ENCODE measurements around the gene ATXN3L.

Gene ATXN3L

DNA sequence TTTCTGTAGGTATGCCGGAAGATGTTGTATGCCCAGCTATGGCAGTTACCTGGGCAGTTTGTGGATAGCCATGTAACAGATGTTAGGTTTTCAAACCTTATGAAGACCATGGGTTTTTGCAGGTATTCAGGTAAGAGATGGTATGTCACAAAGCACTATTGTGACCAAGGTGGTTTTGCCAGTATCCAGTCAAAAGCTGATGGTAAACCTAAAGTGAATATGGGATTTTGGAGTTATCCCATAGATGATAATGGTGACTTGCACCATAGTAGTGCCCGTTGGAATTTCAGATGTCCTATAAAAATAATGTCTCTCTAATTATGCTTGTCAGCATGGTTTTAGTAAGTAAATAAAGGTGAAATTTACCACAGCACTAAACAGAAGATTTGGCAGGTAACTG is at the start of gene ATXN3L:
Gene ATXN3L, minus strand, starts transcription at position 101 of the 400 bp plus-strand sequence. CDS start 119 bp downstream, outside the sequence.
- no peak for DNase-seq (ENCODE audit: low read depth)

DNA sequence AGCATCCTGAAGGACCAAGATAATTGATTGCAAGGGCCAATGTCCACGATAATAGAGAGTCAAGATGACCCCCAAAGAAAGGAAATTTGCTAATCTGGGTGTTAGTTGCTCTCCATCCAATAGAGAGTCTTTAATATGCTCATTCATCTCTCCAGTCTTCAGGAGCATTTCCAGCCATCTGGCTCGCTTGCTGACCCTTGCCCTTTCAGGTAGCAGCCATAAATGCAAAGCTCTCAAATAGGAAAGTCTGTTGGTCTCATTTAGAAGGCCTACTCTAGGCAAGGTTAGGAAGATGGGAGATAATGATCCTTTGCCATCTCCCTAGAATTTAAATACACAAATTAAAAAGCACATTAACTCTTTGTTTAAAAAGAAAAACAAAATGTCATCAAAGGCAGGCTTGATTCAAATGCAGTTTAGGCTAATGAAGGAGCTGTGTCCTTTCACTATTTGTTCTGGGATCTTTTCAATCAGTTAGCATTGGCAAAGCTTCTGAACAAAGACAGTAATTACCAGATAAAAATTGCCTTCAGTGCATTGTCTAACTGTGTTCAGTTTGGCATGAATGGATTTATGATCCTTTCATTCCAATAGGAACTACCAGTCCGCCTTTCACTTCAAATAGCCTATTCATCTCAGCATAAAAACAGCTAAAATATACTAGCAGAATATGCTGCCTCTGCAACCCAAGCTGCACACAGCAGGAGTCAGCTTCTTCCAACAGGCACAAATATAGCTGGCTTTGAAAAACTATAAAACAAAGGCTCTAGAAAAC is 49.6 kb upstream of the ATXN3L start:
- DNase-seq (ENCODE audit: low read depth), result no peak

DNA sequence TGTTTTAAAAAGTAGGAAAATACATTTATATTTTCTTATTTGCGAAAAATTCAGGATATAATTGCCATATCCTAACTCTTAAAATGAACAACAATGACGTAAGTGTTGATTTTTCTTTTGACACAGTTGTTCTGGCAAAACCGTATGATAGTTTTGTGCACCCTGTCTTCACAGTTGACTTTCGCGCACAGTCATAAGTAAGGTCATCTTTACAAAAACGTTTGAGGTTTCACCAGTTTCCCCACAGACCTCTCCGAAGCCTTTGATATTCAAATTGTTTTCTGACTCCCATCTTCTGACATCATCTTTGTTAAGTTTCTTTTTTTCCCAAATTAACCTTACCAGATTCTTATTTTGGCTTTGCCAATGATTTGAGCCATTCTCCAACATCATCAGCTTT is 48.1 kb upstream of the ATXN3L start:
- no peak for DNase-seq (ENCODE audit: low read depth)

DNA sequence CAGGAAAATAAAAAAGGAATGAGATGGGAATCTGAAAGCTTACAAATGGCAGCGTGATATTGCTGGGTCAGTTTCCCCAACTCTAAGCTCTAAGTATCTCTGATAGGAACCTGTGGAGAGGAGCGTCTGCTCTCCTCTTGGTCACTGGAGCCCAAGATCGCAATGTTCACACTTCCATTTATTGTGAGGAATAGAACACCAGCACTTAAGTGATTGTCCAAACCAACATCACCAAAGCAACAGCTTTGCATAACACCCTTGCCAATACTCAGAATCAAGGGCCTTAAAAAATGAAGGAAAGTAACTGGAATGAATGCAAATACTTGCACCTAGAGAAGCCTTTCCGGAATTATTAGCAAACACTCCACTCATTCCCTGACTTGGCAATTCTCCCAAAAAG is 46.8 kb upstream of the ATXN3L start:
- no peak for DNase-seq (ENCODE audit: low read depth)

DNA sequence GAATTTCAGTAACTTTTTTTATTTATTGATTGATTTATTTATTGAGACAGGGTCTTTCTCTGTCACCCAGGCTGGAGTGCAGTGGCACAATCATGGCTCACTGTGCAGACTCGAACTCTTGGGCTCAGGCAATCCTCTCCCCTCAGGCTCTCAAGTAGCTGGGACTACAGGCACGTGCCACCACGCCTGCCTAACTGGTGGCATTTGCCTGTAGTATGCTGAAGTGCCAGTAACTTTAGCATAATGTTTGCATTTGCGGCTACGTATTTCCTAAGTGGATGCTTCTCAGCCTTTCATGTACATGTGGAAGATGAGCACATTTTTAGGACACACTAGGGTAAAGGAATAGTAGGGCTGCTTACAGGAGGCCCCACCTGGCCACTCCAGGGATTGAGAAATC is 45.3 kb upstream of the ATXN3L start:
- DNase-seq (ENCODE audit: low read depth), result no peak

DNA sequence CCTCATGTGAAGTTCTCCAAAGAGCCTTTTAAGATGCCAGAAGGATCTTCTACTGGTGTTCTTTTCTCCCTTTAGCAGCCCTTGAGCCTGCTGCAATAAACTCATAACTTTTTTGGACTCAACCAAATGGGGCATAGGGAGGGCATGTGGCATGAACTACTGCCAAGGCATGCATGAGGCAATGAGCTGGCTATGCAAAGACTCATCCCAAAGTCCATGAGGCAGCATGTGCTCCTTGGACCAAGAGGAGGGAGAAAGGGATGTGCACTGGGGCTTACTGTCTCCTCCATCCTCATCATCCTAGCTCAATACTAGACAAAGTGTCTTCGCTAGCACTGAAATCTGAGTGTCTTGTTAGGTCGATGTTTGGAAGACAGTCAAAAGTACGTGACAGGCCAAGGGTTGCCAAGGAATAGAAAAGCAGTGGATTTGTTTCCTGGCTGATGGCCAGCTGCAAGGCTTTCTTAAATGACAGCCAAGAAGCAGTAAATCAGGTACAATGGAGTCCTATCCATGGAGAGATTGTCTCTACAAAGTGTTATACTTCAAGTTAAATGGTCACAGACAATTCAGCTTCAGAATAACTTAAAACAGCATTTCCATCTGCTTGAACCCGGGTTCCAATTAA is 44.5 kb upstream of the ATXN3L start:
- no peak for DNase-seq (ENCODE audit: low read depth)

DNA sequence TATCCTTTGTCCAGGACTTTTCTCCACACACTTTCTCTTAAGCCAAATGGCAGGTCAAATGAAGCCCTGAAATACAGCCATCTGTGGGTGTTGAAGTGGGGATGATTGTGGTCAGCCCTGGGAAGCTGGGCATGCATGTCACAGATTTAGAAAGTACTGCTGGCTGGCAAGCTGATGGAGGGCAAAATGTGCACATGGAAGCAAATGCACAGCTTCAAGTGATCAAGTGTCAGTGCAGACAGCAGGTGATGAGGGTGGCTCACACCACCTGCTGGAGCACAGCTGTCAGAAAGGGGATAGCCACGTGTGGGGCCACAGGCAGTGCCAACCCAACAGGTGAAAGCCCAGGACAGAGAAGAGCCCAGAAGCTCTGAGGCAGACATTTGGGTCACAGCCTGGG is 40.3 kb upstream of the ATXN3L start:
- DNase-seq (ENCODE audit: low read depth), result no peak

DNA sequence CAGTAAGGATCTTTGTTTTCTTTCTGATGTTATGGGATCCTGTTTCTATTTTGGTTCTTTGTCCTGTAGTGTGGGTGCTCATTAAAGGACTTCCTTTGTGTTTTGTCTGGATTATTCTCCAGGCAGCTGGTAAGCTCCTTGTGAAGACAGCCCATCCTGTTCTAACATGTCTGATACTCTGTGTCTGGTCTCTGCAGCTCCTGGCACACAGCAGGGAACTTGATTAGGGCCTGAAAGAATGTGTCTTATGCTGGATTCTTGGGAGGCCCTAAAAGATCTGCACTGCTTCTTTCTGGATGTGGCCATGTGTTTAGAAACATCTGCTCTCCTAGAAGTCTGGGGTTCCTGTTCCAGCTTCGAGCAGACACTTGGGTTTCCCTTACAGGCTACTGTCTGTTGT is 38.1 kb upstream of the ATXN3L start:
- DNase-seq (ENCODE audit: low read depth), result no peak

DNA sequence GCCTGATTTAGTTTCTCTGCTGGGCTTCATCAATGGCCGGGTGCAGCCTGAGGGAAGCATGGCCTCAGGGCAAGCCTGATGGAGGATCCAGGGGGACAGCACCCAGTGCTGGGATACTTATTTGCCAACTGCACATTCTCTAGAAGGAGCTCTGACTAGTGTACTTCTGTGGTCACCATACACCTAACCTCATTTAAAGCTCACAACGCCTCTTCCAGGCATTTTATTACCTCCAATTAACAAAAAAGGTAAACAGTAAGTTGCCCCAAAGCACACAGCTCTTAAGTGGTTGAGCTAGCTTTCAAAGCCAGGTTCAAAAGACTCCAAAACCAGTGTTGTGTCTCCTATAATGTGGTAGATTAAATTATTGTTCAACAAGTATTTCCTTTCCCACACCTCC is 26.8 kb upstream of the ATXN3L start:
- DNase-seq (ENCODE audit: low read depth), result no peak

DNA sequence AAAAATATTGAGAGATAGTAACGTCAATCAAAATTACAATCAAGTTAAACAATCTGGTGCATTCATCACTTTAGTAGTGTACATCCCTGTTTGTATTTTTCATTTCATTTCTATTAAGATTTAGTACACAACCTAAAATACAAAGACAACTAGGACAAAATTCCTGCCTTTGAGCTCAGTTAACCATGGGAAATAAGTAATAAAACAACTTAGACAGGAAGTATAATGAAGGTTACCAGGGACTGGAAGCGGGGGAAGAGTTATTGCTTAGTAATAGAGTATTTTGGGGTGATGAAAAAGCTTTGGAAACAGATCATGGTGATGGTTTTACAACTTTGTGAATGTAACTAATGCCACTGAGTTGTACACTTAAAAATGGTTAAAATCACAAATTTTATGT is 25.6 kb upstream of the ATXN3L start:
- DNase-seq (ENCODE audit: low read depth), result no peak

DNA sequence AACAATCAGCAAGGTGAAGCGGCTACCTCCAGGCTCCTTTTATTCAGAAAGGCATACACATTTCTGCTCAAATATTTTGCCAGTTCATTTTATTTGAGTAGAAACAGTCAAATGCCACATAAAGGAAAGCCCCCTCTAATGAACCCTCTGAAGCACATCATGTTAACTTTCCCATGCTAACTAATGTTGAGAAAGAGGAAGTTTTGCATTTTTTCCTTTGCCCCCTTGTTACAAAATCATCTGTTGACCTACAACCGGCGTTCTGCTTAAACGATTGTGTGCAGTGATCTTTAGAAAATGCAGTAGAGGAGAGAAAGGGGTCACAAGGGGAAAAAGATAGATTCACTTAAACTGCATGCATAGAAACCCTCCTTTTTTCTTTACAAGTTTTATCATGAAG is 25.2 kb upstream of the ATXN3L start:
- no peak for DNase-seq (ENCODE audit: low read depth)

DNA sequence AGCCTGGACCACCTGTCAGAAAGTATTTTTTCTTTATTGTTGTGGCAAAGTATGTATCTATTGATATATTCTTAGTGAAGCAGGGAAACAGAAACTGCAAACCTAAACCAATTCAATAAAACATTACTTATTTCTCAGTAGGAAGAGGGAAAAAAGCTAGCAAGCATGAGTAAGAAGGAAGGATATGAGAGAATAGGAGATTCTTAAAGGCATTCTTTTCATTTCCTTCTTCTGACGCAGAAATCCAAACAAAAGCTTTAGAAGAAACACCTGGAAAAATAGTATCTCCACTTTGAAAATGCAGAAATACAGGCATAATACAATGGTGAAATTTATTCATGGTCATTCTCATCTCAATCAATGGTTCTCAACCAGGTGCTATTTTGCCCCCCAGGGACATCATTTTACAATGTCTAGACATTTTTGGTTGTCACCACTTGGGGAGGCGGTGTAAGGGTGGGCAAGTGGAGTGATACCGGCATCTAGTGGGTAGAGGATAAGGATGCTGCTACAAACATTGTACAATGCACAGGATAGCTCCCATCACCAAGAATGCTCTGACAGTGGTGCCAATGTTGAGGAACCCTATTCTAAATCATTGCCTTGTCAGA is 21.7 kb upstream of the ATXN3L start:
- DNase-seq (ENCODE audit: low read depth), result no peak

DNA sequence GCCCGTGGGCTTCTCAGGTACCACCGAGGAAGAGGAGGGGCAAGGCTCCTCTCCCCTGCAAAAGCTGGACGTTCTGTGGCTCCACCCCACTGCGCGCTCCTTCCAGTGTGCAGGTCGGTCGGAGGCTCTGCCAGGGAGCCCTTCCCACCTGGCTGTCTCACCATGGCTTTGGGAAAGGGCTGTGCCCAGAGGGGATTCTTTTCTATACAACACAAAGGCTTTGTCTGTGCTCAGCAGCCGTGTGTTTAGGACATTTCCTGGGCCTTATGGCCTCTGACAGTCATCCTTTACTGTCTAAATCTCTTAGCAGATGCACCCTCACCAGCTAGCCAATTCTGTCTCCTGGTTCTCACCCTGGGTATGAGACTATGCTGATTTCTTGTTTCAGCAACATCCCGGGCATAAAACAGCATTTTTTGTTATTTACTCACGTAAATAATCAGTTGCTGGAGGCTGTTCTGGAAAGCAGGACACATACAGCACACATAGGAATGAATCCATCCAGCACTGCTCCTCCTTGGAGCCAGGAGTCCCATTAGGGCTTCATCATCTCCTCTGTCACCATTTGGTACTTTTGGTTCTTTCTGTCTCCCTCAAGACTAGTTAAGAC is 20.4 kb upstream of the ATXN3L start:
- no peak for DNase-seq (ENCODE audit: low read depth)

DNA sequence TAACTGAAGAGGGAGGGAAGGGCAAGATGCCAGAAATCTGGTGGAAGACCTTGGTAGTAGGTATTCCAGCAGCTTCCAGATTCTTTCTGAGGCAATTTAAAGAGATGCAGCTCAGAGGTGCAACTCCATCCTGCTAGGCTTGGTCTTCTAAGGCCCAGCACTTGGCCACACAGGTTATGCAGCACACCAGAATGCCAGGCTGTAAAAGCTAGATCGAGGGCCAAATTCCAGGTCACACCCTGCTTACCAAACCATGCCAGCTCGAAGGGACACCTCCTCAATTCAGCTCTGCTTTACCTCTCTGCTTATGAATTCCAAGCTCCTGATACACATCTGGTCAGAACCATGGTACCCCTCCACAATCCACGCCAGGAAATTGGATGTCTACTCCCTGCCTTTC is 19.8 kb upstream of the ATXN3L start:
- no peak for DNase-seq (ENCODE audit: low read depth)

DNA sequence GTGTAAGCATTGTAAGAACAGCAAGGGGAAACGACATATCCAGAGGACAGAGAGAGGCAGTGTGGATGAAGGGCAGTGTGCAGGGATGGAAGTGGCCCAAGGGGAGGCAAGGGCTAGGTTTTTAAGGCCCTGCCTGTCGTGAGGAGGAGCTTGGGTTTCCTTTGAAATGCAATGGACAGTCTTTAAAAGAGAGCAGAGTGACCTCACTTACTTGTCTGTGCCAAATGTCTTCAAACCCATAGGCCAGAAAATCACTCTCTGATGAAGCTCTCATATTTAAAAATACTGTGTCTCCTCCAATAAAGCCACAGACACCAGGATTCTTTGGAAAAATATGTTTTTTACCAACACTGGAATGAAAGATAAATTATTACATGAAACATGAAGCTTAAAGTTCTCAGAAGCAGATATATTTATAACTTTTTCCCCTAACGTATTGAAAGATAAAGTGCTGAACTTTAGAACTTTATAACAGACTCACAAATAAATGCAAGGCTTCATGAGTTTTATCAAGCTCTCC is 19.2 kb upstream of the ATXN3L start:
- DNase-seq (ENCODE audit: low read depth), result no peak

DNA sequence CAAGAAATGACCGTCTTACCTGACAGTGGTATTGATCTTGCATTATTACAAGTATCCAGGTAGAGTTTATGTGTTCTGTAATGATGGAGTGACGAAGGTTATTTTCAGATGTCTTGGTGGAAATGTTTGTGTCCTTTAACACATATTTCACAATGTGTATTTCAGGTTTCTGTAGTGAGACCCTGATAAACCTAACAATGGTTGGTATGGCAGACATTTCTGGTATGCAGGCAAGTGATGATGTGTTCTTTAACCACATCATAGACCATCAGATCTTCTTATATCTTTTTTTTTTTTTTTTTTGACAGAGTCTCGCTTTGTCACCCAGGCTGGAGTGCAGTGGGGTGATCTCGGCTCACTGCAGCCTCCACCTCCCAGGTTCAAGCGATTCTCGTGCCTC is 14.6 kb upstream of the ATXN3L start:
- DNase-seq (ENCODE audit: low read depth), result no peak

DNA sequence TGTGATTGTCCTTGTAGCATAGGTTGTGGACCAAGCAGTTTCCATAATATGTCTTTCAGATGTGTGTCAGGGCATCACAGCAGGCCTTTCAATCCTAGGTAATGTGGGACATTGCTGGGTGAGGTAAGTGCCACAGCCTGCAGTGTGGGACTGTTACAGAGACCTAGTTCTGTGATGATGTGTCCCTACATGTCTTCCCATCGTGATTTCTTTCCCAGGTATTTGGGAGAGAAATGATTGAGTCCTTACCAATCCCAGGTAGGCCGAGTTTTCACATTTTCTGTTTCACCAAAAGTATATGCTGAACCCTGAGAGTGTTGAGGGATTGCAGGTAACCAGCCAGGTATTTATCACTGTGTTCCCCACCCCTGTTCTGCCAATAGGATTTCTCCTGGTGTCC is 10.6 kb upstream of the ATXN3L start:
- no peak for DNase-seq (ENCODE audit: low read depth)

DNA sequence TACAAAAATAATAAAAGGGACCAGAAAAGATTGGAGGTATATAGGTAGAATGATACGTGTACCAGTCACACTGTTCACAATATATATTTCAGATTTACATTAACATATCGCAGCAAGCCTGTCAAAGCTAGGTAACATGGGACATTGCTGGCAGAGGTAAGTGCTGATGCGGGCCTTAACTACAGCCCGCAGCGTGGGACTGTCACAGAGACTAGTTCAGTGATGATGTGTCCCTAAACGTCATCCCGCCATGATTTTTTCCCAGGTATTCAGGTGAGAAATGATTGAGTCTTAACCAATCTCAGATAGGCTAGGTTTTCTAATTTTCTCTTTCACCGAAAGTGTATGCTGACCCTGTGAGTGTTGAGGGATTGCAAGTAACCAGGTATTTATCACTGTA is 7.8 kb upstream of the ATXN3L start:
- no peak for DNase-seq (ENCODE audit: low read depth)

DNA sequence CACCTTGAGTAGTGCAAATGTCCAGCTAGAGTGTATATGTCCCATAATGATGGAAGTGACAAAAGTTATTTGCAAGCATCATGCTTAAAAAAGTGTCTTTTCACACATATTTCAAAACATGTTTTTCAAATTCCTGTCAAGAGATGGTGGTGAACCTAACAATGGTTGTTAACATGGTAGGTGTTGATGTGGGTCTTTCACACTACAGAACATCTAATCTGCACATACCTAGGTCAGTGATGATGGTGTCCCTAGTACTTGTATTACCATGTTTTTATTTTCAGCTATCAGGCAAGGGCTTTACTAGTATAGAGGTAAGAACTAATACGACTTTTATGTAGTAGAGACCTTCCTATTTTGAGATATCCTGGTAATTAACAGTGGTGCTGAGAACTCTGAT is 3.4 kb upstream of the ATXN3L start:
- DNase-seq (ENCODE audit: low read depth), result no peak

DNA sequence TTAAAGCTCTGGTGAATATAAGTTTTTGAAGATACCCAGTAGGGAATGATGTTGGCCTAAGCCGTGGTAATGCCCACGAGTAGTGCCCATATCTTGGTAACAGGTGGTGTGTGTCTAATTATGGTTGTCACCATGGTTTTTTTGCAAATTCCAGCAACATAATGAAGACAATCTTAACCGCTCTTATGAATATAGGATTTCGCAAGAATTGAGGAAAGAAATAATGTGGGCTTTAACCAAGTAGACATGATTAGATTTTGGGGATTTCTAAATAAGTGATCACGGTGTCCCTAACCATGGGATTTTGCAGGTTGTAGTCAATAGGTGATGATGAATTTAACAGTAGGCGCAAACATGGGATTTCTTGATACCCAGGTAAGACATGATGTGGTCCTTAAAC is 2.5 kb downstream of the ATXN3L start:
- DNase-seq (ENCODE audit: low read depth), result no peak

DNA sequence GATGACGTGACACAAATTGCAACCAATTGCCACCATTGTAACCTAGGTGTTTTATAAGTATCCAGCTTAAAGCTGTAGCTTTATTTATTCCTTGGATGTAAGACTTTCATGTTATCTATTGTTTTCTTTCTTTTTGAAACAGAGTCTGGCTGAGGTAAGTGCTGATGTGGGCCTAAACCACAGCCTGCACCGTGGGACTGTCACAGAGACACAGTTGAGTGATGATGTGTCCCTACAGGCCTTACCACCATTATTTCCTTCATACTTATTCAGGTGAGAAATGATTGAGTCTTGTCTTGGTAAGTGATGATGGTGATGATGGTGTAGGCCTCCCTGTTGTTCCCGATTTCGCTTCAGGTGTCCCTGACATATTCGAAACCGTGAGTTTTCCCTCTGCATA is 8.3 kb downstream of the ATXN3L start:
- no peak for DNase-seq (ENCODE audit: low read depth)

DNA sequence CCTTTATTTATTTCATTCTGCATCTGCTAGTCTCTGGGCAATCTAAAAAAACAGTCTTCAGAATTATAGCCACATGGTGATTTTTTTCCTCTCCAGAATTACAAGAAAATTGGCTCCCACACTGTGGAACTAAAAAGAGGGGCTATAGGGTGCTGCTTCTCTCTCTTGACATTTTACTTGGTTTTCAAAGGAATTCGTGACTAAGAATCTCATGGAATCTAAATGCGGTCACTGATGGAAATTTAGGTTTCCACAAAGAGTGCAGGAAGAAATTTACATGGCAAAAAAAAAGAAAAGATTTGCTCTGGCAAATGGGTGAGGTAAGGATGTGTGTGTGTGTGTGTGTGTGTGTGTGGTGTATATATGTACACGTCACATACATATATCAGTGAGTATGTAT is 10.2 kb downstream of the ATXN3L start:
- DNase-seq (ENCODE audit: low read depth), result no peak

DNA sequence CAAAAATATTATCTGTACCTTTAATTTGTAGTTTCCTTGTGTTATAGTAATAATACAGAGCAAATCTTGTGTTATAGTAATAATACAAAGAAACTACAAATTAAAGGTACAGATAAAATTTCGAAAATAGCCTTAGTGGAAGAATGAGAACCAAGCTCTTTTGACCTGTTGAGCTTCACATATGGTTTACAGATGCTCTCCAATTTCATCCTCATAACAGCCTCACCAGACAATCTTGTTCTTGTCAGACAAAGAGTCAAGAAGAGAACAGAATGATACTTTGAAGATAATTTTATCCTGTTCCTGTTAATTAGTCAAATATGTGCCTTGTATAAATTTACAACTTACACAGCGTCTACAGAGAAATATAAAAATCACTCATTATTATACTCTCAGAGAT is 12.8 kb downstream of the ATXN3L start:
- DNase-seq (ENCODE audit: low read depth), result no peak

Data from stimulated activated CD4-positive, alpha-beta T cell treated with anti-CD3 and anti-CD28 coated beads, Interleukin-2, amount 100 ng/mL, for 4 hours (primary cell).